ENCODE results near the gene SYNPO2. TPM values are rescaled to one million over a fixed set of nuclear protein-coding genes. Genes with fewer than 3 reads are reported as not detected.

Gene SYNPO2
- total RNA-seq, 2 donors from 2014 or later = 9.5 to 266 TPM

GRCh38 chr4:119097282-119097900, 208.7 kb downstream of the SYNPO2 start:
- H3K27ac ChIP-seq = peak overlapping the region; percentile 49
- H3K4me1 ChIP-seq = no peaks in the 10 kb centered on the region
- H3K36me3 ChIP-seq = no peaks in the 10 kb centered on the region
- no peaks in the 10 kb centered on the region for H3K9me3 ChIP-seq
- no peak for DNase-seq
- no peaks in the 10 kb centered on the region for H3K27me3 ChIP-seq
- no peak overlapping the region for H3K4me3 ChIP-seq
- intact Hi-C loops (cut with DNase I) = no loop called here
- TF ChIP-seq CTCF (IDR thresholded peaks at IDR 0.05) = no peak
- no peak overlapping the region for H3K9ac ChIP-seq (ENCODE audit: low read depth in 2 of 2, low read length in 2 of 2)

- Histone ChIP-seq H3K4me3 (no peak overlapping the region), H3K27ac (peak overlapping the region; percentile 49), H3K9ac (ENCODE audit: low read depth in 2 of 2, low read length in 2 of 2) (no peak overlapping the region), H3K36me3 (no peaks in the 10 kb centered on the region), H3K9me3 (no peaks in the 10 kb centered on the region), H3K4me1 (no peaks in the 10 kb centered on the region), H3K27me3 (no peaks in the 10 kb centered on the region)
- intact Hi-C loops (cut with DNase I) = no loop called here
- no peak for TF ChIP-seq CTCF (IDR thresholded peaks at IDR 0.05)
- DNase-seq = no peak
Observed at GRCh38 chr4:119098306-119098705, 209.7 kb downstream of the SYNPO2 start.

- Histone ChIP-seq H3K9me3 (no peaks in the 10 kb centered on the region), H3K36me3 (no peaks in the 10 kb centered on the region), H3K9ac (ENCODE audit: low read depth in 2 of 2, low read length in 2 of 2) (no peak overlapping the region), H3K4me1 (no peaks in the 10 kb centered on the region), H3K27me3 (no peaks in the 10 kb centered on the region), H3K27ac (no peak overlapping the region), H3K4me3 (no peak overlapping the region)
- TF ChIP-seq CTCF (IDR thresholded peaks at IDR 0.05) = no peak
- no peak for DNase-seq
- intact Hi-C loops (cut with DNase I) = no loop called here
Observed at GRCh38 chr4:119099227-119099810, 210.7 kb downstream of the SYNPO2 start.

- Histone ChIP-seq H3K4me3 (no peak overlapping the region), H3K9ac (ENCODE audit: low read depth in 2 of 2, low read length in 2 of 2) (no peak overlapping the region), H3K27me3 (no peaks in the 10 kb centered on the region), H3K4me1 (no peaks in the 10 kb centered on the region), H3K27ac (peak overlapping the region; percentile 48), H3K9me3 (no peaks in the 10 kb centered on the region), H3K36me3 (no peaks in the 10 kb centered on the region)
- intact Hi-C loops (cut with DNase I) = loop anchor here (5.0 kb wide), 1 partner anchor 112 kb away; the partner anchor contains the start of gene USP53
- no peak for DNase-seq
- TF ChIP-seq CTCF (IDR thresholded peaks at IDR 0.05) = no peak
Observed at GRCh38 chr4:119100655-119101054, 212.0 kb downstream of the SYNPO2 start.

- Histone ChIP-seq H3K27ac (peak overlapping the region; percentile 71), H3K9me3 (no peaks in the 10 kb centered on the region), H3K4me1 (no peaks in the 10 kb centered on the region), H3K27me3 (no peaks in the 10 kb centered on the region), H3K9ac (ENCODE audit: low read depth in 2 of 2, low read length in 2 of 2) (peak overlapping the region in 1 of 2 donors; percentile 32), H3K4me3 (no peak overlapping the region), H3K36me3 (no peaks in the 10 kb centered on the region)
- DNase-seq = peak; percentile 36
- intact Hi-C loops (cut with DNase I) = loop anchor here (5.0 kb wide), 1 partner anchor 109 kb away; the partner anchor contains the start of gene USP53
- no peak for TF ChIP-seq CTCF (IDR thresholded peaks at IDR 0.05)
Observed at GRCh38 chr4:119103263-119103662, 214.6 kb downstream of the SYNPO2 start.

Measured in colonic mucosa (tissue), 4 donors.